MM.1S (cell line): ENCODE measurements around the gene UBE2D4.

Experiments
- DNase-seq: peaks from one replicate; pipeline ENCODE4 v3.0.0-alpha.2; 2015
- H2AFZ ChIP-seq: fragments of 300-600 bp; sonication (generic); 2 replicates; pipeline ENCODE4 v1.6.0; 2016; ENCODE audit warnings: antibody characterized with exemption, low read length
- H3F3A ChIP-seq: fragments of 300-600 bp; sonication (generic); 2 replicates; pipeline ENCODE4 v1.6.1; 2016; ENCODE audit warnings: mild to moderate bottlenecking, antibody characterized with exemption, low read length, moderate library complexity, mixed read lengths; ENCODE audit not compliant: insufficient read depth
- H3K27ac ChIP-seq: fragments of 300-600 bp; sonication (generic); 2 replicates; pipeline ENCODE4 v1.5.1; 2016; ENCODE audit warnings: mild to moderate bottlenecking, low read length
- H3K27me3 ChIP-seq: fragments of 300-600 bp; sonication (generic); replicated peaks from 2 replicates; pipeline ENCODE4 v1.6.0; 2016; ENCODE audit warnings: low read length; ENCODE audit not compliant: insufficient read depth
- H3K36me3 ChIP-seq: fragments of 300-600 bp; sonication (generic); replicated peaks from 2 replicates; pipeline ENCODE4 v1.6.1; 2016; ENCODE audit warnings: mild to moderate bottlenecking, low read length, mixed read lengths; ENCODE audit not compliant: insufficient read depth
- H3K4me1 ChIP-seq: fragments of 300-600 bp; sonication (generic); 2 replicates; pipeline ENCODE4 v1.6.1; 2016; ENCODE audit warnings: low read length, mixed read lengths
- H3K4me2 ChIP-seq: fragments of 300-600 bp; sonication (generic); 2 replicates; pipeline ENCODE4 v1.6.0; 2016; ENCODE audit warnings: low read depth, low read length
- H3K4me3 ChIP-seq: fragments of 300-600 bp; sonication (generic); 2 replicates; pipeline ENCODE4 v1.5.1; 2016; ENCODE audit warnings: low read length, mixed read lengths
- H3K79me2 ChIP-seq: fragments of 300-600 bp; sonication (generic); 2 replicates; pipeline ENCODE4 v1.6.1; 2016; ENCODE audit warnings: mixed run types, low read length, mixed read lengths
- H3K9ac ChIP-seq: fragments of 300-600 bp; sonication (generic); 2 replicates; pipeline ENCODE4 v1.6.1; 2016; ENCODE audit warnings: low read length, mixed read lengths
- H3K9me2 ChIP-seq: fragments of 300-600 bp; sonication (generic); replicated peaks from 2 replicates; pipeline ENCODE4 v1.6.1; 2016; ENCODE audit warnings: mild to moderate bottlenecking, low read length, mixed read lengths; ENCODE audit not compliant: insufficient read depth
- H3K9me3 ChIP-seq: fragments of 300-600 bp; sonication (generic); replicated peaks from 2 replicates; pipeline ENCODE4 v1.6.1; 2016; ENCODE audit warnings: mild to moderate bottlenecking, low read length, mixed read lengths; ENCODE audit not compliant: insufficient read depth
- H4K20me1 ChIP-seq: fragments of 300-600 bp; sonication (generic); 2 replicates; pipeline ENCODE4 v1.6.1; 2016; ENCODE audit warnings: mild to moderate bottlenecking, low read length, moderate library complexity, mixed read lengths; ENCODE audit not compliant: insufficient read depth
- CTCF ChIP-seq: fragments of 300-600 bp; sonication (generic); IDR thresholded peaks from 2 replicates; pipeline ENCODE4 v1.5.1; 2016; ENCODE audit warnings: antibody characterized with exemption, low read length, mixed read lengths
- EZH2 ChIP-seq: fragments of 300-600 bp; sonication (generic); optimal IDR thresholded peaks from 2 replicates; pipeline ENCODE3; 2017; ENCODE audit warnings: low read depth, mild to moderate bottlenecking, antibody characterized with exemption, low read length, mixed read lengths
- EZH2phosphoT487 ChIP-seq: fragments of 300-600 bp; sonication (generic); IDR thresholded peaks from 2 replicates; pipeline ENCODE4 v1.6.1; 2018; ENCODE audit warnings: antibody characterized with exemption, low read length

Gene UBE2D4

DNA sequence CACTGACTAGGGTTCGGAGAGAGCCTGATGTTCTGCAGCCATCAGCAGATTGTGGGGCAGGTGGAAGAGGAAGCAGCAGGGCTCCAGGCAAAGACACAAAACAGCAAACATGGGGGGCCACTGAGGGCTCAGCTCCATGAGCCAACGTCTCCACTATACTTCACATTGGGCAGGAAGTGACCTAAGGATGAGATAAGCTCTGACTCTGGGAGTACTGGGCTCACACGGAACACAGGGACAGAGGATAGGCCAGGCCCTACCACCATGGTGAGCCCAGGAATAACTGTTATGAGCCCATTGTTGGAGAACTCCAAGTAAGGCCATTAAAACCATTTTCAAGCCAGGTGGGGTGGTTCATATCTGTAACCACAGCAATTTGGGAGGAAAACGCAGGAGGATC lies 42.0 kb upstream of the UBE2D4 start:
- Histone ChIP-seq H3K27ac (no peak overlapping the region), H3K4me2 (no peak overlapping the region), H3K9ac (no peak overlapping the region), H3K79me2 (peaks cover 9% of the 10 kb centered on the region), H3K9me3 (no peaks in the 10 kb centered on the region), H3K36me3 (no peaks in the 10 kb centered on the region; the same call in 1 of the 2 replicates), H3F3A (no peaks in the 10 kb centered on the region), H3K27me3 (no peaks in the 10 kb centered on the region), H4K20me1 (no peaks in the 10 kb centered on the region), H2AFZ (no peak overlapping the region), H3K9me2 (no peaks in the 10 kb centered on the region), H3K4me1 (no peaks in the 10 kb centered on the region), H3K4me3 (no peak overlapping the region)
- no peak for DNase-seq
- no peak for TF ChIP-seq EZH2phosphoT487

DNA sequence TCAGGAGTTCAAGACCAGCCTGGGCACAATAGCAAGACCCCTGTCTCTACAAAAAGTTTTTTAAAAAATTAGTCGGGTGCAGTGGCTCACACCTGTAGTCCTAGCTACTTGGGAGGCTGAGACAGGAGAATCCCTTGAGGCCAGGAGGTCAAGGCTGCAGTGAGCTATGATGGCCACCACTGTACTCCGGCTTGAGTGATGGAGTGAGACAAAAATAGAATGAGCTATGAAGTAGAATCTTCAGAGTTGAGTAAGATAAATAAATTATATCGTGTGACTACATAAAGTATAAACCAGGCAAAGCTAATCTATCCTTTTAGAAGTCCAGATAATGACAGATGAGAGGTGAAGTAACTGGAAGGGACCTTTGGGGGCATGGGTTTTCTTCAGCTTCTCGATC lies 41.6 kb upstream of the UBE2D4 start:
- Histone ChIP-seq H3K9me3 (no peaks in the 10 kb centered on the region), H3K9ac (no peak overlapping the region), H2AFZ (no peak overlapping the region), H3K27ac (no peak overlapping the region), H3K27me3 (no peaks in the 10 kb centered on the region), H3K4me1 (no peaks in the 10 kb centered on the region), H3K4me3 (no peak overlapping the region), H3K4me2 (no peak overlapping the region), H3F3A (no peaks in the 10 kb centered on the region), H3K9me2 (no peaks in the 10 kb centered on the region), H4K20me1 (no peaks in the 10 kb centered on the region), H3K36me3 (no peaks in the 10 kb centered on the region; the same call in 1 of the 2 replicates), H3K79me2 (peaks cover 13% of the 10 kb centered on the region)
- TF ChIP-seq CTCF, result no peak
- TF ChIP-seq EZH2phosphoT487, result no peak
- TF ChIP-seq EZH2, result no peak
- no peak for DNase-seq

- Histone ChIP-seq H4K20me1 (no peaks in the 10 kb centered on the region), H3K4me2 (no peak overlapping the region), H3F3A (no peaks in the 10 kb centered on the region), H2AFZ (no peak overlapping the region), H3K4me1 (no peaks in the 10 kb centered on the region), H3K27me3 (no peaks in the 10 kb centered on the region), H3K9me3 (no peaks in the 10 kb centered on the region), H3K4me3 (no peak overlapping the region), H3K79me2 (peaks cover 54% of the 10 kb centered on the region), H3K9ac (no peak overlapping the region), H3K36me3 (no peaks in the 10 kb centered on the region; the same call in 1 of the 2 replicates), H3K9me2 (no peaks in the 10 kb centered on the region), H3K27ac (no peak overlapping the region)
- no peak for DNase-seq
- TF ChIP-seq EZH2 (no peak), EZH2phosphoT487 (no peak), CTCF (no peak)
These were observed 37.0 kb upstream of the UBE2D4 start for GRCh38 chr7:43888993-43889945.

GRCh38 chr7:43890468-43890867 lies 35.8 kb upstream of the UBE2D4 start:
- Histone ChIP-seq H3K27me3 (no peaks in the 10 kb centered on the region), H4K20me1 (no peaks in the 10 kb centered on the region), H3F3A (no peaks in the 10 kb centered on the region), H3K27ac (no peak overlapping the region), H3K36me3 (no peaks in the 10 kb centered on the region; the same call in 1 of the 2 replicates), H2AFZ (no peak overlapping the region), H3K4me1 (no peaks in the 10 kb centered on the region), H3K79me2 (peaks cover 66% of the 10 kb centered on the region), H3K4me3 (no peak overlapping the region), H3K9ac (no peak overlapping the region), H3K9me3 (no peaks in the 10 kb centered on the region), H3K4me2 (no peak overlapping the region), H3K9me2 (no peaks in the 10 kb centered on the region)
- TF ChIP-seq EZH2, result no peak
- DNase-seq, result no peak
